HG02870 (cell line): ENCODE measurements around the gene SLC8A3.
A peak's percentile ranks its signal among the peaks of the same experiment; 100 is the strongest.

Source experiments
- ATAC-seq: cut with Tn5 transposase; IDR thresholded peaks from one replicate; pipeline ENCODE4 v1.9.1; 2021; ENCODE audit warnings: mild to moderate bottlenecking, moderate library complexity; ENCODE audit not compliant: unreplicated experiment

SLC8A3 gene

GRCh38 chr14:70177081-70177800 is 11.5 kb downstream of the SLC8A3 start:
- no peak for ATAC-seq

GRCh38 chr14:70173569-70173968 is 15.2 kb downstream of the SLC8A3 start:
- no peak for ATAC-seq

DNA sequence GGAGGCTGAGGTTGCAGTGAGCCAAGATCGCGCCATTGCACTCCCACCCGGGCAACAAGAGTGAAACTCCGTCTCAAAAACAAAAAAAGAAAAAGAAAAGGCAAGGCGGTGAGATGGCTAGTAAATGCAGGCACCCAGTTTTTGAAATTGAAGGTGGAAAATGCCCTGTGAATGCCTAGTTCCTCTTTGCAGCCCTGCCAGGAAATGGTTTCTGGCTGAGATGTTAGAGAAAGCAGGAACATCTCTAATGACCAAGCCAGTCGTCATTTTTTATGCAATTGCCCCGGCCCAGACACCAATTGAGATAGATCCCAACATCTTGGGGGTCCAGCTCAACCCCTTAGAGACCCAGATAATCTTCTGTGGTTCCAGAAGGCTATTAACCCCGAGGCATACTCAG is 17.0 kb downstream of the SLC8A3 start:
- no peak for ATAC-seq

DNA sequence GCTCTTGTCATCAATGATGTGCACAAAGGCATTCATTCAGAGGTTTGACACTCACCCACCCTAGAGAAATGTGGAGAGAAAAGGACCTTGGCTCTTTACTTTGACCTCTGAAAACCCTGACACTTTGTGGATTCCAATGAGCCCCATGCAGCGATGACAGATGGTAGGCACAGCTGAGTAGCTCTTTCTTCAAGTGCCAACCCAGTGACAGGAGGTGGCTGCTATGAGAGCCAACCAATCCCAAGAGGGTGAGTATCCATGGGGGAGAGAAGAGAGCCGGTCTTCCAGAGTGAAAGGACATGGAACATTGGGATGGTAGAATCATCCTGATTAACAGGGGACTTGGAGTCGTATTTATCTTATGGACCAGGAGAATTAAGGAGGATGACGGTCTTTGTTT is 17.8 kb downstream of the SLC8A3 start:
- no peak for ATAC-seq

DNA sequence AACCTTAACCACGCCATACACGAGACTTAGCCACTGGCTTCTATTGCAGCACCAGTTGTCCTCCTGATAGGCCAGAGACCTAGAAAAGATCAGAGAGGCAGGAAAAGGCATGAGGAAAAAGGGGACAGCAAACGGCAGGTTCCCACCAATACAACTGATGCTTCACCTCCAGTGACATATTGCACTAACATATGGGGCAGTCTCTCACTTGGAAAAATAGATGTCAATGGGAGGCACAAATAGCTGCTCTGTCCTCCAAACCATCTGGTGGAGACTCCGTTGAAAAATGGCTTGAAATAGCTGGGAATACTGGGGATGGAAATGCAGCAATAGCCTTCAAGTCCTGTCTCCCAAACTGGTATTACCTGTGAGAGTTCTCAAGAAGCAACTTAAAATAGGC is 20.3 kb downstream of the SLC8A3 start:
- ATAC-seq = no peak

DNA sequence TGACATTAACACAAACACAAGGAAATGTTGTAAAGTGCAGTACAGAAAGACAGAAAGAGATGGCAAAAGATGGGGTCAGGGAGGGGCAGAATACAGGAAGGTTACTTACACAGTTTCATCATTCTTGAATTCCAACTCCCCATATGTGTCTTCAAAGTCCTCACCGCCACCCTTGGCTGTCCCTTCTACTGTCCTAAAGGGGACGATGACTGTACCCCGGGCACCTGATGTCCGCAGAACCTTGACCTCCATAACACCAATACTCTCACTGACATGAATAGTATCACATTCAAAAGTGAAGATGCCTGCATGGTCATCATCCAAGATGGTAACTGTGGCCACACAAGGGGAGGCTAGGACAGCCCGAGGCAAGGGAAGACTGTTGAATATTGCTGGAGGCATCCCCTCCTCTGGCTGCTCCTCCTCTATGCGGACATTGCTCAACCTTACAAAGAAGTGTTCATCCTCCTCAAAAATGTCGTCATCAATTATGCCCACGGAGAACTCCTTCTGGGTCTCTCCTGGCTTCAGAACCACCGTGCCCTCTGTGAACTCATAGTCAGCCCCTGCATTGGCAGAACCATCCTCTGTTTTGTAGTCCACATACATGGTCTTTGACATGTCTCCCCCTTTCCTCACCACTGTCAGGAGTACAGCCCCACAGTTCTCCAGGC is 22.1 kb downstream of the SLC8A3 start:
- no peak for ATAC-seq

- ATAC-seq = no peak
Observed at GRCh38 chr14:70162358-70162757, 26.4 kb downstream of the SLC8A3 start.

- no peak for ATAC-seq
Observed at GRCh38 chr14:70156592-70156991, 32.2 kb downstream of the SLC8A3 start.

GRCh38 chr14:70152704-70153103 is 36.0 kb downstream of the SLC8A3 start:
- no peak for ATAC-seq

DNA sequence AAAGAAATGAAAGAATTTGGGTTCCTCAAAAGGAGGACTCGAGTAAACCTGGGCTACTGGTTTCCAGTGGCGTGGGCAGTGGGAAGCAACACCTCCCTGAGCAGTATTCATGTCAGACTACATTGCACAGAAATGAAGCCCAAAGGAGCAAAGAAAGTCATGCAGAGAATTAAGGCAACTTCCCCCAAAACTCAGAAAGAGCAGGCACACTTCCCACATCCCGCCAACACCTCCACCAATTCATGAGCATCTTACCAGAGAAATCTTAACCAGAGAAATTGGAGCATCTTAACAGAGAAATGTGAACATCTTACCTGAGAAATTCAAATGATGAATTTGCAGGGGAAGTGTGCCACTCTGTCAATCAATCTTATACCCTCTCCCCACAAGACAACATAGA is 36.7 kb downstream of the SLC8A3 start:
- ATAC-seq = no peak

- no peak for ATAC-seq
Observed at GRCh38 chr14:70149596-70150165, 39.1 kb downstream of the SLC8A3 start.

GRCh38 chr14:70148911-70149595 is 39.7 kb downstream of the SLC8A3 start:
- ATAC-seq = no peak

GRCh38 chr14:70148351-70148750 is 40.4 kb downstream of the SLC8A3 start:
- no peak for ATAC-seq

GRCh38 chr14:70144046-70144445 is 44.7 kb downstream of the SLC8A3 start:
- ATAC-seq = no peak

DNA sequence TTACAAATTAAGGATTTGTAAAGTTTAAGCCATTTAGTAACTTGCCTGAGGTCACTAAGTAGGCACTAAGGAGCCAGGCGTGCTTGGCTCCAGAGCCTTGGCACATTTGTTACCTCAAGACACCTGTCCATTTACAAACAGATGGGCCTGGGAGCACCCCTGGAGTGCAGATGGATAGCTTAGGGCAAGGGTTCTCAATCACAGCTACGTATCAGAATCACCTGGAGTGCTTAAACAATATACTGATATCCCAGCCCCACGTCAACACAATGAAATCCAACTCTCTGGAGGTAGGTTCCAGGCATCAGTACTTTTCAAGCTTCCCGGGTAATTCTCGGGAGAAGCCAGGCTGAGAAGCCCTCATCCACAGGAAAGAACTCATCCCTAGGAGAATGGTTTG is 45.4 kb downstream of the SLC8A3 start:
- ATAC-seq = no peak

DNA sequence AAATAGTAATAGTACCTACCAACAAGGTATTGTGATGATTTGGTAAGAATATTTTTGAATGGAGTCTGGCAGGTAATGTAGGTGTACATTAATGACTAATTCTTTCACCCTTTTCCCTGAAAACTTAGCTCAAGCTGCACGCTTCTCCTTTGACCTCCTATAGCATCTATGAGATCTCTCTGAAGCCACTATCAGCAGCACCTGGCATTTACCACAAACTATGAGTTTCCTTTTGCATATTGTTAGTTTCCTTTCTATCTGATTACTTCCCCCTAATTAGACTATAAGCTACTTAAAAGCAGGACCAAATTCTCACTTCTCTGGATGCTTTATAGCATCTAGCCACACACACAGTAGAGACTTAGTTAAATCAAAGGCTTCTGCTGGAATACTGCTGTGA is 48.1 kb downstream of the SLC8A3 start:
- ATAC-seq = no peak

DNA sequence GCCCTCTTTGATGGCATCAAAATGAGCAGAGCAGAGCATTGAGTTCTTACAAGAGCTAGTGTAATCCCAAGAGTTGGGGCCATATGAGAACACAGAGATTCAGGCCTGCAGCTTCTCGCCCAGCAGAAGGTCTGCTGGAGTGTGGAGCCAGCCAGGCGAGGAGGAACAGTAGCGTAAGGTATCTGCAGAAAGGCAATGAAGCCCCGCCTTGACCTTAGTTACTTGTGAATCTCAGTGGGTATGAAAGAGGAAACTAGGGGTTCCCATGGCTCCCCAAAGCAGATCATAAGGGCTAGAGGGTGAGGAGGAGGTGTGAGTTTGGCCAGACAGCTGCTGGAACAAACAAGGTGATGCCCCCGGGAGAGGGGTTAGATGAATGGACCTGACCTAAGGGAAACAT is 49.4 kb downstream of the SLC8A3 start:
- ATAC-seq = peak; percentile 62

- no peak for ATAC-seq
Observed at GRCh38 chr14:70137788-70138187, 51.0 kb downstream of the SLC8A3 start.

- ATAC-seq = no peak
Observed at GRCh38 chr14:70133461-70133860, 55.3 kb downstream of the SLC8A3 start.

DNA sequence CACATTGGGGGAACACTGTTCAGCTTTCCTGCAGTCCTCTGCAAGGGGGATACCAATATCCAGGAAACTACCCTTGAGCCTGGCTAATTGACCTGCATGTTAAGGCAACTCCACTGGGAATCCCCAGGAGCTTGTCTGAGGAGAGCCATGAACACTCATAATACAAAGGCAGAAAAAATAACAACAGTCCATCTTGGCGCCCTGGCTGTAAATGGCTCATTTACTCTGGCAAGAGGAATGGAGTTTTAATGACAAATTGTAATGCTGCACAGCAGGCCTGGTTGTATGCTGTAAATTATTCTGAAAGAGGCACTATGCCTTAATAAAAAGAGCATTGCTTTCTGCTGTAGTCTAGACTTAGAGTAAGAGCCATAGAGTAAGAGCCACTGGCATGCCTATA is 58.3 kb downstream of the SLC8A3 start:
- no peak for ATAC-seq

DNA sequence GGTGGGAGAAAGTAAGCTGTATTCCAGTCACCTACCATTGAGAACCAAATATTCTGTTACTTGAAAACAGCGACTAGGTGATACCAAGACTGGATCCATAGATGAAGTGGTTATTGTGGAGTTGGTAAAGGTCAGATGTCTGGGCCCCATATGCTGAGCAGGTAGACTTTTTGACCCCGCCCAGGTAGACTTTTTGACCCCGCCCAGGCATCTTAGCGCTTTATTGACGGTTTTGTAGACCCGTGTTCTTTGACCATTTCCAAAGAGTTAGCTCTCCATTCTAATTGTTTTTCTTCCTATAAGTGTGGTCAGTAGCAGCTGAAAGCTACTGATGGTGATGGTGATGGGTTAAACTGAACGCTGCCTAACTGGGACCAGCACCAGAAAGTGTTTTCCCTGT is 61.6 kb downstream of the SLC8A3 start:
- ATAC-seq = no peak

DNA sequence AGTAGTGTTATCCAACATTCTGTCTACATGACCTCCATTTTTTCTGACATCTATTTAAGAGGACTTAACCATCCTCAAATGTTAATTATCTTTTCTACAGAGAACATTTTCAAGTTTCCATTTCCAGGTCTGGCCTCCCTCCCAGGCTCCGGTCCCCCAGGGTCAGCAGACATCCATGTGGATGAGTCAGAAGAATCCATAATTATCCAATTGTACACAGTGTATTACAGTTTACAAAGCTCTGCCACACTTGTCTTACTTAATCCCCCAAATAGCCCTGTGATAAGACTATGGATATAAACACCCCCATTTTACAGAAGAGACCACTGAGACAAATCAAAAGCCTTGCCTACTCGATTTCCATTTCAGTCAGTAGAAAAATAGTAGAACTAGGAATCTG is 65.0 kb downstream of the SLC8A3 start:
- ATAC-seq = no peak
